Heart left ventricle (tissue), 16 donors: ENCODE data around the gene STK24. TPM values are rescaled to one million over a fixed set of nuclear protein-coding genes. Genes with fewer than 3 reads are reported as not detected.

Experiments used
- ATAC-seq, 4 donors: fragments of 200-7000 bp; cut with Tn5 transposase; one replicate each; pipeline ENCODE4 v1.9.1; 2020 to 2022; ENCODE audit warnings: moderate library complexity in 4 of 4, mild to moderate bottlenecking in 3 of 4, moderate number of reproducible peaks in 1 of 4
- DNase-seq, 5 donors: peaks; one replicate each; pipeline ENCODE4 v3.0.0-alpha.2; 2020
- H3K27ac ChIP-seq, 12 donors: fragments of 200-600 bp; sonication (generic) in 4 of 12; one replicate each; pipeline versions ENCODE4 v1.5.0 to v1.8.0; 2016 to 2022; ENCODE audit warnings: mild to moderate bottlenecking in 2 of 12
- H3K27me3 ChIP-seq, 9 donors: fragments of 200-600 bp; sonication (generic) in 2 of 9; one replicate each; pipeline versions ENCODE4 v1.5.1 to v1.8.0; 2016 to 2022; ENCODE audit warnings: mild to moderate bottlenecking in 3 of 9
- H3K36me3 ChIP-seq, 9 donors: fragments of 200-600 bp; sonication (generic) in 2 of 9; one replicate each; pipeline versions ENCODE4 v1.5.0 to v1.8.0; 2018 to 2022; ENCODE audit warnings: mild to moderate bottlenecking in 2 of 9
- H3K4me1 ChIP-seq, 12 donors: fragments of 200-600 bp; sonication (generic) in 4 of 12; one replicate each; pipeline versions ENCODE4 v1.5.0 to v1.8.0; 2016 to 2022; ENCODE audit warnings: mild to moderate bottlenecking in 3 of 12
- H3K4me3 ChIP-seq, 12 donors: fragments of 200-600 bp; sonication (generic) in 4 of 12; one replicate each; pipeline versions ENCODE4 v1.5.0 to v1.8.0; 2017 to 2022; ENCODE audit warnings: mild to moderate bottlenecking in 9 of 12, moderate library complexity in 4 of 12
- H3K9me3 ChIP-seq, 12 donors: fragments of 200-600 bp; sonication (generic) in 4 of 12; one replicate each; pipeline versions ENCODE4 v1.5.0 to v1.8.0; 2016 to 2022; ENCODE audit warnings: mild to moderate bottlenecking in 1 of 12
- POLR2A ChIP-seq, 2 donors: fragments of 450-650 bp; IDR thresholded peaks; one replicate each; pipeline ENCODE4 v1.6.1; 2017; ENCODE audit warnings: antibody characterized with exemption in 2 of 2, mild to moderate bottlenecking in 2 of 2, moderate library complexity in 2 of 2
- WGBS, 4 donors: extraction: QIAGEN DNeasy Blood & Tissue Kit in 2 of 4; methylation state at CpG; one replicate each; pipeline versions ENCODE4 v1.1.5 to v1.1.7; 2013 to 2018; 5-methylcytosine and 5-hydroxymethylcytosine counted together
- intact Hi-C, 10 donors: fragments of 100-400 bp; cut with DNase I; formaldehyde crosslinking; loops; one replicate each; pipeline versions ENCODE4 v1.11.1 to v1.14.2; 2022
- polyA plus RNA-seq, 2 donors: library from polyadenylated mRNA; stranded (reverse); fragments of 200-250 nt; gene quantifications; one replicate each; pipeline ENCODE4 v1.2.3, GENCODE V29; 2013
- total RNA-seq, 9 donors: library from RNA; depleted of rRNA in 2 of 9; stranded (reverse); fragments of >200 nt in 2 of 9; fragmentation: NEBNext Ultra II Directional in 3 of 9; extraction: Animal tissue kit (Norgen Biotek cat#: 25700) in 3 of 9; gene quantifications; one replicate each; pipeline versions ENCODE4 v1.1.0 to v1.2.4, GENCODE V29; 2016 to 2023
- TF ChIP-seq, protein P1 (sequence below), 12 donors: fragments of 200-600 bp; sonication (generic) in 4 of 12; IDR thresholded peaks; one replicate each; pipeline versions ENCODE4 v1.5.0 to v1.8.0; 2018 to 2022; ENCODE audit warnings: antibody characterized with exemption in 12 of 12, mild to moderate bottlenecking in 5 of 12
- donor health status: ischemic (EF 13 %, LVEDD 7.1; RV severe dilation, severe dysfunction).
- donor health status: healthy with polysubstance abuse.
- donor health status: DM: no; HTN: yes; CAD: no.
- donor health status: DM: no; HTN: no; CAD: no.
- donor health status: ischemic (EF 25% LVEDD 6.9; RV normal size, moderate dysfunction).
- donor health status: ischemic (EF 25% LVEDD 5.7; RV mildly dilated, moderate dysfunction).
- donor health status: healthy.
- donor health status: DM: yes; HTN: yes; CAD: no.
- donor health status: ischemic (EF 35%, LVEDD 5.7; RV mildly dilated, moderate dysfunction).
- donor health status: nonischemic (EF 11% LVEDD 7.7; RV severe dilation, severe dysfunction).
- donor health status: DM: yes; HTN: yes; CAD: no.
- donor health status: PGD.
- donor health status: ischemic (EF 29% LVEDD 5.4; RV normal size, mild dysfunction).
- donor health status: nonischemic (EF 23%, LVEDD 6.1; RV moderate dilation, normal function).

The STK24 gene
- total and polyA plus RNA-seq, 11 donors: 26.6 to 82.6 (median 59.6) TPM

DNA sequence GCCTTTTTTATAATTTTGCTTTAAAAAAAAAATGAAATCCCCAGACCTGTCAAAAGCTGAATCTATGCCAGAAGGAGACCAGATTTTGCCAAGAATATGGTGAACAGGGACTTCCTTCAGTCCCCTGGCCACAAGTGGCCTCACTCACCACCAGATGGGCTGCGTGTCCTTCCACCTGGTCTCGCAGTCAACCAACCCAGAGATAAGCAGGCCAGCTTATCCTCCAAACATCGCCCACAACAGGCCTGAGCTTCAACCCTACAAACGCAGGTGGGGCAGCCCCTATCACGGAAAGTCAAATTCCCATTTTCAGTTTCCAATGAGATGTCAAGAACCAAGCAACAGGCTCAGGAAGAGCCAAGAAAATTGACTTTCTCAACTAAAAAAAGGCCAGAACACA is 30.5 kb downstream of the STK24 start:
- 57 to 86% (median 78%) methylated on average over 5 of the region's 5 CpGs for WGBS, 4 donors
- TF ChIP-seq, protein P1, sequence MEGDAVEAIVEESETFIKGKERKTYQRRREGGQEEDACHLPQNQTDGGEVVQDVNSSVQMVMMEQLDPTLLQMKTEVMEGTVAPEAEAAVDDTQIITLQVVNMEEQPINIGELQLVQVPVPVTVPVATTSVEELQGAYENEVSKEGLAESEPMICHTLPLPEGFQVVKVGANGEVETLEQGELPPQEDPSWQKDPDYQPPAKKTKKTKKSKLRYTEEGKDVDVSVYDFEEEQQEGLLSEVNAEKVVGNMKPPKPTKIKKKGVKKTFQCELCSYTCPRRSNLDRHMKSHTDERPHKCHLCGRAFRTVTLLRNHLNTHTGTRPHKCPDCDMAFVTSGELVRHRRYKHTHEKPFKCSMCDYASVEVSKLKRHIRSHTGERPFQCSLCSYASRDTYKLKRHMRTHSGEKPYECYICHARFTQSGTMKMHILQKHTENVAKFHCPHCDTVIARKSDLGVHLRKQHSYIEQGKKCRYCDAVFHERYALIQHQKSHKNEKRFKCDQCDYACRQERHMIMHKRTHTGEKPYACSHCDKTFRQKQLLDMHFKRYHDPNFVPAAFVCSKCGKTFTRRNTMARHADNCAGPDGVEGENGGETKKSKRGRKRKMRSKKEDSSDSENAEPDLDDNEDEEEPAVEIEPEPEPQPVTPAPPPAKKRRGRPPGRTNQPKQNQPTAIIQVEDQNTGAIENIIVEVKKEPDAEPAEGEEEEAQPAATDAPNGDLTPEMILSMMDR (IDR thresholded peaks at IDR 0.05): no peak
- no peak for TF ChIP-seq POLR2A (IDR thresholded peaks at IDR 0.05)
- no peak for DNase-seq
- intact Hi-C loops: no loop called here
- no peak for ATAC-seq
- peaks cover 0 to 23% (median 0%) of the 10 kb centered on the region in 9 donors for H3K36me3 ChIP-seq
- H3K9me3 ChIP-seq: peaks cover 0 to 4% (median 0%) of the 10 kb centered on the region in 12 donors
- peak overlapping the region in 2 of 12 donors; percentile 2 to 51 for H3K27ac ChIP-seq
- no peak overlapping the region for H3K4me3 ChIP-seq
- peaks cover 6 to 77% (median 52%) of the 10 kb centered on the region in 12 donors for H3K4me1 ChIP-seq
- no peaks in the 10 kb centered on the region for H3K27me3 ChIP-seq

DNA sequence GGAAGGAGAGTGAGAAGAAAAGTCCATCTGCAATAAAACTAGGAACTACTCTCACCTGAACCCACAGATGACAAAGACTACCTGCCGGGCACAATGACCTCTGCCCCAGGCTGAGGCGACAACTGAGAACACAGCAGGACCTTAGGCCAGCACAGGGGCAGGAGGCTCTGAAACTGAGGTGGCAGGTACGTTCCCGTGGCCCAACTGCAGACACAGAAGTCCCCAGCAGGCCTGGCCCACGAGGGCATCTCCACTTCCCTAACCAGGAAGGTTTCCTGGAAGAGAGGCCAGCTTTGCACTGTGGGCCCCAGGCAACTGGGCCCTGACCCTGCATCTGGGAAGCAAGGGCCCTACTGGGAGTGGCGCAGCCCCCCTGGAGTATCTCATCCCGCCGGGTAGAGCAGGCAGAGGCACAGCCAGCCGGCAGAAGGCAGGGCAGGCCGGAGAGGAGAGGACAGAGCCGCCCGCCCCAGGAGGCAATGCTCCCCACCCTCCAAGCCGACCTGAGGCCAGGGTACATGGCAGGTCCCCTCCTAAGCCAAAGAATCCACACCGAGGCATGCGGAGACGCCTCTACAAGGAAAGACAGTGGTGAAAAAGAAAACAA is 32.7 kb downstream of the STK24 start:
- WGBS, 4 donors: 52 to 61% (median 57%) methylated on average over 13 to 16 of the region's 16 CpGs
- Histone ChIP-seq H3K9me3 (no peaks in the 10 kb centered on the region), H3K36me3 (peaks cover 0 to 8% (median 0%) of the 10 kb centered on the region in 9 donors), H3K27me3 (no peaks in the 10 kb centered on the region), H3K4me3 (no peak overlapping the region), H3K27ac (peak overlapping the region in 8 of 12 donors; percentile 27 to 74 (median 50)), H3K4me1 (peaks cover 6 to 91% (median 68%) of the 10 kb centered on the region in 12 donors)
- ATAC-seq (peak in 3 of 4 donors; percentile 6 to 40 (median 20)), DNase-seq (no peak)
- intact Hi-C loops: loop anchor here in 2 of 10 donors (5.0 kb wide), 2 partner anchors 33 to 47 kb away; partner anchors contain the start of gene STK24 (in 1 of the 2)
- TF ChIP-seq, protein P1 (IDR thresholded peaks at IDR 0.05): no peak
- no peak for TF ChIP-seq POLR2A (IDR thresholded peaks at IDR 0.05)

DNA sequence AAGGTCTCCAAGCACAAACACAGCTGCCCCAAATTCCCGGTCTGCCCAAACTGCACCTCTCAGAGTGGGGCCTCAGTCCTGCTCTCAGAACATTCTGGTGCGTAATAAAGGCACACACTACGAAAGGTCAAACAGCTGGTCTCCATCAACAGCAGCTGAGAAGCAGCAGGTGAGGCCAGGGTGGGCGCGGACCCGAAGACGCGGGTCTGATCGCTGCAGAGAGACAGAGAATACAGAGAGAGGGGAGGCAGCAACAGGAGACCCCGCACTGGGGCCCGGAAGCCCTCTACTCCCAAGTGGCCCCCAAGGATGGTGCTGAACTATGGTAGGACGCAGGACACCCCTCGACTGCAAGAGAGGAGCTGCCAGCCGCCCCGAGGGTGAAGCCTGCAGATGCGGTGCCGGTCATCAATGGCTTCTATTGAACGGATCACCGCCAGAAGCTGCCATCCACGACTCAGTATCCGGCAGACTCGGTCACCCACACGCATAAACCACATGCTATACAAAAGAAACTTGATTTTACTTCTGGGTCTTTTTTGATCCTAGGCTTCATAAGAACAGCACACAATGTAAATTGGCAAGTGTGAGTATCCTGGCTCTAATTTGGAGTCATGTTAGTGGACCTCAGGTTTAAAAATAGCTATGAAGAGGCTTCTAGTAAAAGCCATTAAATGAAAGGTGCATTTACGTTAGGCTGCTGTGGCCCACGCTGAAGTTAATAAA is 33.4 kb downstream of the STK24 start:
- ATAC-seq (peak in 3 of 4 donors; percentile 18 to 41 (median 20)), DNase-seq (no peak)
- Histone ChIP-seq H3K9me3 (no peaks in the 10 kb centered on the region), H3K4me1 (peaks cover 6 to 93% (median 66%) of the 10 kb centered on the region in 12 donors), H3K27ac (peak overlapping the region in 9 of 12 donors; percentile 27 to 74 (median 51)), H3K27me3 (no peaks in the 10 kb centered on the region), H3K36me3 (peaks cover 0 to 4% (median 0%) of the 10 kb centered on the region in 9 donors), H3K4me3 (peak overlapping the region in 3 of 12 donors; percentile 4 to 42 (median 34))
- 73 to 81% (median 79%) methylated on average over 20 to 25 of the region's 25 CpGs for WGBS, 4 donors
- TF ChIP-seq, protein P1 (IDR thresholded peaks at IDR 0.05): no peak
- no peak for TF ChIP-seq POLR2A (IDR thresholded peaks at IDR 0.05)
- intact Hi-C loops: loop anchor here in 2 of 10 donors (5.0 kb wide), 2 partner anchors 34 to 46 kb away; partner anchors contain the start of gene STK24 (in 1 of the 2)
